CD4-positive, CD25-positive, alpha-beta regulatory T cell (primary cell): ENCODE results near the gene TRIML1. TPM values are rescaled to one million over a fixed set of nuclear protein-coding genes. Genes with fewer than 3 reads are reported as not detected.

ENCODE experiments used
- ATAC-seq, 2 donors: fragments of 150-1000 bp; cut with Tn5 transposase; one replicate each; pipeline ENCODE4 v1.10.0; 2021; ENCODE audit warnings: low read depth in 2 of 2, moderate number of reproducible peaks in 2 of 2, moderate library complexity in 1 of 2
- DNase-seq, 3 donors: peaks; one replicate each; pipeline versions ENCODE4 v3.0.0 to v3.0.0-alpha.2; 2012 to 2022; ENCODE audit warnings: mixed read lengths in 1 of 3
- H3K27ac ChIP-seq: one replicate; pipeline ENCODE4 v1.7.0; 2013; ENCODE audit warnings: mild to moderate bottlenecking, low read length; ENCODE audit not compliant: insufficient read depth, poor library complexity, severe bottlenecking
- H3K27me3 ChIP-seq: one replicate; pipeline ENCODE4 v1.7.0; 2013; ENCODE audit warnings: low read length; ENCODE audit not compliant: control insufficient read depth, insufficient read depth
- H3K36me3 ChIP-seq: one replicate; pipeline ENCODE4 v1.7.0; 2013; ENCODE audit warnings: mild to moderate bottlenecking, low read length, moderate library complexity; ENCODE audit not compliant: control insufficient read depth, insufficient read depth
- H3K4me1 ChIP-seq: 2 replicates; pipeline ENCODE4 v1.7.0; 2013; ENCODE audit warnings: mild to moderate bottlenecking, low read length; ENCODE audit not compliant: insufficient read depth, control insufficient read depth, poor library complexity, severe bottlenecking
- H3K4me3 ChIP-seq: one replicate; pipeline ENCODE4 v1.7.0; 2013; ENCODE audit warnings: low read depth, mild to moderate bottlenecking, low read length, moderate library complexity
- H3K9me3 ChIP-seq, 2 experiments: 1 replicate in 1 of 2; 2 replicates in 1 of 2; pipeline ENCODE4 v1.7.0; 2013; ENCODE audit warnings: low read length in 2 of 2, mild to moderate bottlenecking in 1 of 2, moderate library complexity in 1 of 2; ENCODE audit not compliant: control insufficient read depth in 2 of 2
- H3K27ac Mint-ChIP-seq, 3 donors: one replicate each; pipeline ENCODE4 v1.8.0; 2020 to 2022; ENCODE audit warnings: mild to moderate bottlenecking in 3 of 3, mixed read lengths in 3 of 3, moderate library complexity in 2 of 3
- H3K27me3 Mint-ChIP-seq: one replicate; pipeline ENCODE4 v1.8.0; 2022; ENCODE audit warnings: mild to moderate bottlenecking, mixed read lengths
- H3K36me3 Mint-ChIP-seq: one replicate; pipeline ENCODE4 v1.8.0; 2020; ENCODE audit warnings: mixed read lengths
- H3K4me1 Mint-ChIP-seq, 4 donors: one replicate each; pipeline ENCODE4 v1.8.0; 2020 to 2022; ENCODE audit warnings: mixed read lengths in 4 of 4, mild to moderate bottlenecking in 1 of 4
- H3K4me3 Mint-ChIP-seq, 4 donors: one replicate each; pipeline ENCODE4 v1.8.0; 2020 to 2022; ENCODE audit warnings: mild to moderate bottlenecking in 4 of 4, mixed read lengths in 4 of 4, moderate library complexity in 3 of 4
- H3K9me3 Mint-ChIP-seq, 7 donors: one replicate each; pipeline ENCODE4 v1.8.0; 2020 to 2022; ENCODE audit warnings: mixed read lengths in 7 of 7, mild to moderate bottlenecking in 3 of 7, moderate library complexity in 2 of 7
- polyA plus RNA-seq, 4 donors: library from polyadenylated mRNA; unstranded; fragments of 300-500 nt; fragmentation: Illumina TruSeq; gene quantifications; one replicate each; pipeline ENCODE4 v1.2.3, GENCODE V29; 2021
- total RNA-seq: library from RNA; stranded (reverse); gene quantifications from one replicate; pipeline ENCODE4 v1.2.3, GENCODE V29; 2022

Gene TRIML1
- total and polyA plus RNA-seq, 5 donors from 2014 or later, result not detected

GRCh38 chr4:188177997-188178675 is 38.9 kb downstream of the TRIML1 start:
- Mint-ChIP-seq H3K9me3 (peaks cover 3 to 25% (median 9%) of the 10 kb centered on the region in 7 donors), H3K4me3 (no peak overlapping the region), H3K36me3 (peaks cover 3% of the 10 kb centered on the region), H3K27ac (no peak overlapping the region), H3K27me3 (no peaks in the 10 kb centered on the region), H3K4me1 (no peaks in the 10 kb centered on the region)
- no peaks in the 10 kb centered on the region for H3K36me3 ChIP-seq
- no peak for DNase-seq
- H3K4me3 ChIP-seq, result no peak overlapping the region
- H3K27me3 ChIP-seq, result no peaks in the 10 kb centered on the region
- no peaks in the 10 kb centered on the region for H3K4me1 ChIP-seq
- H3K9me3 ChIP-seq, result peaks cover 3 to 11% of the 10 kb centered on the region in 2 experiments
- no peak overlapping the region for H3K27ac ChIP-seq
- ATAC-seq, result no peak

DNA sequence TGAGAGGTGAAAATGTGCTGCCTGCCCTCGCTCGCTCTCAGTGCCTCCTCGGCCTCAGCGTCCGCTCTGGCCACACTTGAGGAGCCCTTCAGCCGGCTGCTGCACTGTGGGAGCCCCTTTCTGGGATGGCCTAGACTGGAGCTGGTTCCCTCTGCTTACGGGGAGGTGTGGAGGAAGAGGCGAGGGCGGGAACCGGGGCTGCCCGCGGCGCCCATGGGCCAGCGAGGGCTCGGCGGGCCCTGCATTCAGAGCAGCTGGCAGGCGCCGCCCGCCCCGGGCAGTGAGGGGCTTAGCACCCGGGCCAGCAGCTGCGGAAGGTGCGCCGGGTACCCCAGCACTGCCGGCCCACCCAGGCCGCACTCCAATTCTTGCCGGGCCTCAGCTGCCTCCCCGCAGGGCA is 39.6 kb downstream of the TRIML1 start:
- Histone ChIP-seq H3K27ac (no peak overlapping the region), H3K9me3 (peaks cover 3 to 11% of the 10 kb centered on the region in 2 experiments), H3K4me1 (no peaks in the 10 kb centered on the region), H3K27me3 (no peaks in the 10 kb centered on the region), H3K36me3 (no peaks in the 10 kb centered on the region), H3K4me3 (no peak overlapping the region)
- no peak overlapping the region for H3K27ac Mint-ChIP-seq
- peaks cover 3 to 25% (median 9%) of the 10 kb centered on the region in 7 donors for H3K9me3 Mint-ChIP-seq
- ATAC-seq (no peak), DNase-seq (no peak)
- H3K27me3 Mint-ChIP-seq, result no peaks in the 10 kb centered on the region
- H3K36me3 Mint-ChIP-seq, result peaks cover 3% of the 10 kb centered on the region
- no peaks in the 10 kb centered on the region for H3K4me1 Mint-ChIP-seq
- no peak overlapping the region for H3K4me3 Mint-ChIP-seq

DNA sequence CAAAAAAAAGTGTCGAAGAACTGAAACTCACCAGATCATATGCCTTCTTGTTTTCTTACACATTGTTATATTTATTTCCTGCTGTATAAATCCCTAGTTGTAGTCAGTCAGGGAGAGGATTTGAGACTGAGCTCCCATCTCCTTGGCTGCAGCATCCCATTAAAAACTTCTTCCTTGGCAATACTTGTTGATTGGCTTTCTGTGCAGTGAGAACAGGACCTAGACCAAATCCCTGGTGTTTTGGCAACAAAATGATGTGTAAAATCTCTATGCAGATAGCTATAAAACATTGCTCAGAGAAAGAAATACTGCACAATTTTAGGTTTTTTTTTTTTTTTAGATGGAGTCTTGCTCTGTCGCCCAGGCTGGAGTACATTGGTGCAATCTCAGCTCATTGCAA is 47.9 kb downstream of the TRIML1 start:
- no peaks in the 10 kb centered on the region for H3K36me3 Mint-ChIP-seq
- peaks cover 0 to 8% (median 4%) of the 10 kb centered on the region in 7 donors for H3K9me3 Mint-ChIP-seq
- ATAC-seq (no peak), DNase-seq (no peak)
- no peaks in the 10 kb centered on the region for H3K36me3 ChIP-seq
- no peak overlapping the region for H3K27ac ChIP-seq
- no peaks in the 10 kb centered on the region for H3K4me1 ChIP-seq
- no peak overlapping the region for H3K4me3 Mint-ChIP-seq
- no peaks in the 10 kb centered on the region for H3K27me3 Mint-ChIP-seq
- H3K4me3 ChIP-seq, result no peak overlapping the region
- H3K9me3 ChIP-seq, result no peaks in the 10 kb centered on the region
- H3K27ac Mint-ChIP-seq, result no peak overlapping the region
- H3K27me3 ChIP-seq, result no peaks in the 10 kb centered on the region
- no peaks in the 10 kb centered on the region for H3K4me1 Mint-ChIP-seq

GRCh38 chr4:188190461-188190860 is 51.2 kb downstream of the TRIML1 start:
- no peak overlapping the region for H3K4me3 Mint-ChIP-seq
- no peaks in the 10 kb centered on the region for H3K4me1 Mint-ChIP-seq
- no peaks in the 10 kb centered on the region for H3K27me3 Mint-ChIP-seq
- Histone ChIP-seq H3K27me3 (no peaks in the 10 kb centered on the region), H3K27ac (no peak overlapping the region), H3K9me3 (no peaks in the 10 kb centered on the region), H3K36me3 (no peaks in the 10 kb centered on the region), H3K4me1 (no peaks in the 10 kb centered on the region), H3K4me3 (no peak overlapping the region)
- peaks cover 0 to 9% (median 2%) of the 10 kb centered on the region in 7 donors for H3K9me3 Mint-ChIP-seq
- no peak overlapping the region for H3K27ac Mint-ChIP-seq
- H3K36me3 Mint-ChIP-seq, result no peaks in the 10 kb centered on the region
- ATAC-seq, result no peak
- no peak for DNase-seq

DNA sequence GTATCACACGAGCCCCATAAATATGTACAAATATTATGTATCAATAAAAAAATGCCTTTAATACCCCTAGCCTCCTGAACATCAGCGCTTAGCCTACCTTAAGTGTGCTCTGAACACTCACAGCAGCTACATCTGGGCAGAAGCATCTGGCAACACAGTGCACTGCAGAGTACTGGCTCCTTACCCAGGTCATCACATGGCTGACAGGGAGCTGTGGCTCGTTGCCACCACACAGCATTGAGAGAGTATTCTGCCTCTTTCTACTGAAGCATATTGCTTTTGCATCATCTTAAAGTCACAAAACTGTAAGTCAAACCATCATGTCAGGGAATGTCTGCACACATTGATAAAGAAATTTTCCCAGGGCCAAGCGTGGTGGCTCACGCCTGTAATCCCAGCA is 55.2 kb downstream of the TRIML1 start:
- Mint-ChIP-seq H3K27ac (no peak overlapping the region), H3K4me3 (no peak overlapping the region), H3K27me3 (no peaks in the 10 kb centered on the region), H3K9me3 (peaks cover 2 to 13% (median 4%) of the 10 kb centered on the region in 7 donors), H3K36me3 (no peaks in the 10 kb centered on the region), H3K4me1 (no peaks in the 10 kb centered on the region)
- Histone ChIP-seq H3K27me3 (no peaks in the 10 kb centered on the region), H3K9me3 (no peaks in the 10 kb centered on the region), H3K27ac (no peak overlapping the region), H3K4me1 (no peaks in the 10 kb centered on the region), H3K36me3 (no peaks in the 10 kb centered on the region), H3K4me3 (no peak overlapping the region)
- DNase-seq (no peak), ATAC-seq (no peak)

GRCh38 chr4:188195389-188195985 is 56.2 kb downstream of the TRIML1 start:
- no peak for ATAC-seq

GRCh38 chr4:188196134-188196735 is 57.0 kb downstream of the TRIML1 start:
- ATAC-seq (no peak), DNase-seq (no peak)
- peaks cover 0 to 3% of the 10 kb centered on the region in 2 experiments for H3K9me3 ChIP-seq
- H3K27ac Mint-ChIP-seq, result no peak overlapping the region
- H3K27ac ChIP-seq, result no peak overlapping the region
- no peaks in the 10 kb centered on the region for H3K36me3 Mint-ChIP-seq
- H3K9me3 Mint-ChIP-seq, result peaks cover 2 to 20% (median 10%) of the 10 kb centered on the region in 7 donors
- peaks cover 0 to 3% (median 0%) of the 10 kb centered on the region in 4 donors for H3K4me1 Mint-ChIP-seq
- H3K27me3 ChIP-seq, result no peaks in the 10 kb centered on the region
- H3K4me1 ChIP-seq, result no peaks in the 10 kb centered on the region
- no peak overlapping the region for H3K4me3 Mint-ChIP-seq
- H3K4me3 ChIP-seq, result no peak overlapping the region
- no peaks in the 10 kb centered on the region for H3K36me3 ChIP-seq
- no peaks in the 10 kb centered on the region for H3K27me3 Mint-ChIP-seq

More at GRCh38 chr4:188195389-188195985, 56.2 kb downstream of the TRIML1 start:
- Histone ChIP-seq H3K36me3 (no peaks in the 10 kb centered on the region), H3K4me1 (no peaks in the 10 kb centered on the region), H3K27ac (no peak overlapping the region), H3K4me3 (no peak overlapping the region), H3K9me3 (peaks cover 0 to 3% of the 10 kb centered on the region in 2 experiments), H3K27me3 (no peaks in the 10 kb centered on the region)
- Mint-ChIP-seq H3K4me1 (peaks cover 0 to 3% (median 0%) of the 10 kb centered on the region in 4 donors), H3K27me3 (no peaks in the 10 kb centered on the region), H3K36me3 (no peaks in the 10 kb centered on the region), H3K27ac (no peak overlapping the region), H3K4me3 (no peak overlapping the region), H3K9me3 (peaks cover 2 to 17% (median 10%) of the 10 kb centered on the region in 7 donors)
- no peak for DNase-seq
